Esophagus squamous epithelium (tissue), 4 donors: Measurements from ENCODE around the gene RALY.

Experiments used
- POLR2A ChIP-seq, 4 donors: fragments of 450-650 bp; IDR thresholded peaks; one replicate each; pipeline ENCODE4 v1.6.1; 2017; ENCODE audit warnings: antibody characterized with exemption in 4 of 4, mild to moderate bottlenecking in 4 of 4, moderate library complexity in 3 of 4
- TF ChIP-seq, protein P1 (sequence below), 6 experiments: fragments of 450-650 bp in 4 of 6; fragments of 200-600 bp in 2 of 6; sonication (generic) in 2 of 6; IDR thresholded peaks; one replicate each; pipeline ENCODE4 v1.5.1; 2016 to 2019; ENCODE audit warnings: antibody characterized with exemption in 6 of 6, mild to moderate bottlenecking in 4 of 6, moderate library complexity in 4 of 6

DNA sequence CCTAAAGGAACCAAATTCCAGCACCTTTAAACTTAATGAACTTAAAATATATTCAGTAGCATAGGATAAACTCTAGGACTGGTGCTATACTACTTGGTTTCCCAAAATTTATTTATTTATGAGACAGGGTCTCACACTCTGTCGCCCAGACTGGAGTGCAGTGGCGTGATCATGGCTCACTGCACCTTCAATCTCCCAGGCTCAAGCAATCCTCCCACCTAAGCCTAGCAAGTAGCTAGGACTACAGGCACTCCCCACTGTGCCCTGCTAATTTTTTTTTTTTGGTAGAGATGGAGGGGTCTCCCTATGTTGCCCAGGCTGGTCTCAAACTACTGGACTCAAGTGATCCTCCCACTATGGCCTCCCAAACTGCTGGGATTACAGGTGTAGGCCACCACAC lies 96.9 kb downstream of the RALY start:
- TF ChIP-seq, protein P1, sequence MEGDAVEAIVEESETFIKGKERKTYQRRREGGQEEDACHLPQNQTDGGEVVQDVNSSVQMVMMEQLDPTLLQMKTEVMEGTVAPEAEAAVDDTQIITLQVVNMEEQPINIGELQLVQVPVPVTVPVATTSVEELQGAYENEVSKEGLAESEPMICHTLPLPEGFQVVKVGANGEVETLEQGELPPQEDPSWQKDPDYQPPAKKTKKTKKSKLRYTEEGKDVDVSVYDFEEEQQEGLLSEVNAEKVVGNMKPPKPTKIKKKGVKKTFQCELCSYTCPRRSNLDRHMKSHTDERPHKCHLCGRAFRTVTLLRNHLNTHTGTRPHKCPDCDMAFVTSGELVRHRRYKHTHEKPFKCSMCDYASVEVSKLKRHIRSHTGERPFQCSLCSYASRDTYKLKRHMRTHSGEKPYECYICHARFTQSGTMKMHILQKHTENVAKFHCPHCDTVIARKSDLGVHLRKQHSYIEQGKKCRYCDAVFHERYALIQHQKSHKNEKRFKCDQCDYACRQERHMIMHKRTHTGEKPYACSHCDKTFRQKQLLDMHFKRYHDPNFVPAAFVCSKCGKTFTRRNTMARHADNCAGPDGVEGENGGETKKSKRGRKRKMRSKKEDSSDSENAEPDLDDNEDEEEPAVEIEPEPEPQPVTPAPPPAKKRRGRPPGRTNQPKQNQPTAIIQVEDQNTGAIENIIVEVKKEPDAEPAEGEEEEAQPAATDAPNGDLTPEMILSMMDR (IDR thresholded peaks at IDR 0.05), result no peak
- no peak for TF ChIP-seq POLR2A (IDR thresholded peaks at IDR 0.05)
